GM12878 (cell line): ENCODE data around the gene TUT1. TPM values are rescaled to one million over a fixed set of nuclear protein-coding genes. Genes with fewer than 3 reads are reported as not detected.

ENCODE experiments used
- ASH2L ChIP-seq: fragments of 300-600, 200-600 bp; sonication (generic); IDR thresholded peaks from 2 replicates; pipeline ENCODE4 v1.6.1; 2017; ENCODE audit warnings: low read depth, mild to moderate bottlenecking, borderline replicate concordance
- BMI1 ChIP-seq: fragments of 450-650 bp; IDR thresholded peaks from 2 replicates; pipeline ENCODE4 v1.6.1; 2016; ENCODE audit warnings: mild to moderate bottlenecking, moderate library complexity, borderline replicate concordance
- CEBPB ChIP-seq, 2 experiments: fragments of 150-350 bp in 1 of 2; IDR thresholded peaks; 2 replicates each; pipeline ENCODE4 v1.6.1; 2012 to 2014; ENCODE audit warnings: low read depth in 2 of 2, low read length in 2 of 2, borderline replicate concordance in 1 of 2, inconsistent platforms in 1 of 2
- CHD4 ChIP-seq: fragments of 200-600 bp; sonication (generic); IDR thresholded peaks from 2 replicates; pipeline ENCODE4 v1.6.1; 2016; ENCODE audit warnings: mild to moderate bottlenecking
- CREB1 ChIP-seq: IDR thresholded peaks from 2 replicates; pipeline ENCODE4 v1.6.1; 2012; ENCODE audit warnings: low read depth, mild to moderate bottlenecking, inconsistent platforms
- E2F4 ChIP-seq: IDR thresholded peaks from 2 replicates; pipeline ENCODE4 v1.6.1; 2012; ENCODE audit warnings: low read depth, low read length, improper control_type of control experiment
- EZH2 ChIP-seq: IDR thresholded peaks from 2 replicates; pipeline ENCODE4 v1.6.1; 2012; ENCODE audit warnings: low read depth, mild to moderate bottlenecking, control low read depth, inconsistent platforms, low read length, borderline replicate concordance; ENCODE audit not compliant: control insufficient read depth
- FOXM1 ChIP-seq: IDR thresholded peaks from 2 replicates; pipeline ENCODE4 v1.6.1; 2012; ENCODE audit warnings: low read depth, mild to moderate bottlenecking, inconsistent platforms, low read length, moderate library complexity
- GATAD2B ChIP-seq: fragments of 450-650 bp; conservative IDR thresholded peaks from 2 replicates; pipeline ENCODE4 v1.6.1; 2017; ENCODE audit warnings: low read depth, mild to moderate bottlenecking, moderate library complexity
- HDAC2 ChIP-seq: fragments of 200-600 bp; sonication (generic); IDR thresholded peaks from 2 replicates; pipeline ENCODE4 v1.6.1; 2017
- KDM1A ChIP-seq: fragments of 200-600 bp; sonication (generic); IDR thresholded peaks from 2 replicates; pipeline ENCODE4 v1.6.1; 2016; ENCODE audit warnings: borderline replicate concordance
- MYC ChIP-seq: IDR thresholded peaks from 2 replicates; pipeline ENCODE4 v1.6.1; 2011; ENCODE audit warnings: mild to moderate bottlenecking, low read length, moderate library complexity, inconsistent platforms; ENCODE audit not compliant: insufficient read depth, insufficient replicate concordance, insufficient read length, severe bottlenecking
- NBN ChIP-seq: fragments of 450-650 bp; IDR thresholded peaks from 2 replicates; pipeline ENCODE4 v1.6.1; 2016
- NFIC ChIP-seq: IDR thresholded peaks from 2 replicates; pipeline ENCODE4 v1.6.1; 2012; ENCODE audit warnings: low read depth, mild to moderate bottlenecking, inconsistent platforms, low read length, moderate library complexity
- NKRF ChIP-seq: fragments of 450-650 bp; conservative IDR thresholded peaks from 2 replicates; pipeline ENCODE4 v1.6.1; 2017; ENCODE audit warnings: mild to moderate bottlenecking, moderate library complexity
- POLR2A ChIP-seq: IDR thresholded peaks from 2 replicates; pipeline ENCODE4 v1.6.1; 2011; ENCODE audit warnings: low read depth, mild to moderate bottlenecking, low read length
- RAD21 ChIP-seq: IDR thresholded peaks from 2 replicates; pipeline ENCODE4 v1.6.1; 2011; ENCODE audit warnings: mild to moderate bottlenecking, low read depth, low read length, moderate library complexity; ENCODE audit not compliant: insufficient read depth
- RBBP5 ChIP-seq: fragments of 200-600 bp; sonication (generic); conservative IDR thresholded peaks from 2 replicates; pipeline ENCODE4 v1.6.1; 2016
- RFX5 ChIP-seq: IDR thresholded peaks from 2 replicates; pipeline ENCODE4 v1.6.1; 2011; ENCODE audit warnings: low read depth, low read length, improper control_type of control experiment
- SIN3A ChIP-seq: IDR thresholded peaks from 2 replicates; pipeline ENCODE4 v1.6.1; 2012; ENCODE audit warnings: low read depth, low read length, improper control_type of control experiment
- SMARCA5 ChIP-seq: fragments of 450-650 bp; IDR thresholded peaks from 2 replicates; pipeline ENCODE4 v1.6.1; 2017; ENCODE audit warnings: mild to moderate bottlenecking
- SMC3 ChIP-seq: IDR thresholded peaks from 2 replicates; pipeline ENCODE4 v1.6.1; 2011; ENCODE audit warnings: low read length, improper control_type of control experiment, borderline replicate concordance
- SREBF1 ChIP-seq: IDR thresholded peaks from 2 replicates; pipeline ENCODE4 v1.6.1; 2012; ENCODE audit warnings: mild to moderate bottlenecking, low read length
- ZBTB33 ChIP-seq: fragments of 450-650 bp; IDR thresholded peaks from 2 replicates; pipeline ENCODE4 v1.6.1; 2017; ENCODE audit warnings: mild to moderate bottlenecking
- ZNF207 ChIP-seq: fragments of 450-650 bp; IDR thresholded peaks from 2 replicates; pipeline ENCODE4 v1.6.1; 2014; ENCODE audit warnings: antibody characterized with exemption, mild to moderate bottlenecking, borderline replicate concordance
- ZNF622 ChIP-seq: fragments of 450-650 bp; IDR thresholded peaks from 2 replicates; pipeline ENCODE4 v1.6.1; 2017; ENCODE audit warnings: mild to moderate bottlenecking, inconsistent platforms
- ZZZ3 ChIP-seq: IDR thresholded peaks from 2 replicates; pipeline ENCODE4 v1.6.1; 2011; ENCODE audit warnings: low read depth; ENCODE audit not compliant: control insufficient read depth, insufficient read length
- polyA plus RNA-seq, 11 experiments: library from polyadenylated mRNA; depleted of rRNA in 4 of 11; unstranded in 6 of 11; stranded (reverse) in 5 of 11; fragments of >200 nt; fragmentation: Nextera tagmentation in 4 of 11; fragmentation: Illumina TruSeq in 1 of 11; extraction: Ambion mirVana in 4 of 11; extraction: Trizol in 1 of 11; gene quantifications; 1 replicate in 1 of 11; 2 replicates in 10 of 11; pipeline versions ENCODE4 v1.2.1 to v1.2.3, GENCODE V29; 2011 to 2016; ENCODE audit warnings: inconsistent platforms in 2 of 11, missing spikeins in 2 of 11, low read depth in 1 of 11
- total RNA-seq, 4 experiments: library from RNA; depleted of rRNA in 3 of 4; stranded (reverse); fragments of >200 nt in 3 of 4; fragmentation: Illumina TruSeq in 1 of 4; extraction: Trizol in 1 of 4; gene quantifications; 2 replicates each; pipeline versions ENCODE4 v1.2.1 to v1.2.3, GENCODE V29; 2013 to 2021

The TUT1 gene
- total and polyA plus RNA-seq, 10 of the 15 experiments (the other 5 are each of a cell fraction or from before 2014, with no cell fraction given), result 1.1 to 29.9 (median 16.2) TPM

GRCh38 chr11:62556108-62556874 is 35.0 kb downstream of the TUT1 start (continued):
- TF ChIP-seq POLR2A (peak; percentile 66; the same call in 1 of the 2 replicates), ZNF622 (no peak), RBBP5 (no peak), NBN (peak; percentile 62), NFIC (0 out of 2 replicates have a peak, but pooled peaks have one; percentile 0), RAD21 (no peak), SIN3A (no peak), GATAD2B (peak; percentile 67; the same call in 1 of the 2 replicates), SMC3 (no peak), ASH2L (no peak), ZBTB33 (no peak), RFX5 (peak; percentile 95), MYC (peak; percentile 79), CEBPB (IDR thresholded peaks at IDR 0.05; ENCODE audit: borderline replicate concordance in 1 of 2, low read depth in 2 of 2, low read length in 2 of 2) (no peak), FOXM1 (no peak), CREB1 (peak; percentile 64; the same call in 1 of the 2 replicates), BMI1 (no peak), SMARCA5 (peak; percentile 56), E2F4 (no peak), NKRF (no peak), KDM1A (no peak), ZNF207 (no peak), SREBF1 (no peak), HDAC2 (no peak), ZZZ3 (no peak), CHD4 (no peak), EZH2 (no peak)
